DOHH2 (cell line): ENCODE measurements around the gene DNAJB12.

Experiments used
- H3F3A ChIP-seq: fragments of 200-600 bp; sonication (generic), shearing (Covaris generic); 2 replicates; pipeline ENCODE4 v1.6.0; 2016; ENCODE audit warnings: antibody characterized with exemption, mild to moderate bottlenecking; ENCODE audit not compliant: control insufficient read depth, insufficient read depth
- H3K27ac ChIP-seq: fragments of 200-600 bp; sonication (generic); 2 replicates; pipeline ENCODE4 v1.5.1; 2014; ENCODE audit warnings: low read depth, mild to moderate bottlenecking, low read length, moderate library complexity
- H3K27me3 ChIP-seq: fragments of 200-600 bp; sonication (generic); 2 replicates; pipeline ENCODE4 v1.6.1; 2014; ENCODE audit warnings: mild to moderate bottlenecking, low read length, mixed read lengths; ENCODE audit not compliant: control insufficient read depth
- H3K36me3 ChIP-seq: fragments of 200-600 bp; sonication (generic); 2 replicates; pipeline ENCODE4 v1.6.1; 2014; ENCODE audit warnings: mild to moderate bottlenecking, low read length, moderate library complexity, mixed read lengths; ENCODE audit not compliant: control insufficient read depth
- H3K4me1 ChIP-seq: fragments of 200-600 bp; sonication (generic); 2 replicates; pipeline ENCODE4 v1.6.1; 2014; ENCODE audit warnings: mild to moderate bottlenecking, low read length, mixed read lengths; ENCODE audit not compliant: control insufficient read depth
- H3K4me2 ChIP-seq: fragments of 200-600 bp; sonication (generic); 2 replicates; pipeline ENCODE4 v1.6.0; 2014; ENCODE audit warnings: mild to moderate bottlenecking, low read length, moderate library complexity
- H3K4me3 ChIP-seq: fragments of 200-600 bp; sonication (generic); 2 replicates; pipeline ENCODE4 v1.5.1; 2014; ENCODE audit warnings: mild to moderate bottlenecking, low read length, mixed read lengths
- H3K79me2 ChIP-seq: fragments of 200-600 bp; sonication (generic); 2 replicates; pipeline ENCODE4 v1.6.1; 2014; ENCODE audit warnings: mild to moderate bottlenecking, low read length, mixed read lengths; ENCODE audit not compliant: control insufficient read depth
- H3K9me2 ChIP-seq: fragments of 200-600 bp; sonication (generic); replicated peaks from 2 replicates; pipeline ENCODE4 v1.6.1; 2014; ENCODE audit warnings: mild to moderate bottlenecking, low read length, mixed read lengths; ENCODE audit not compliant: control insufficient read depth
- H3K9me3 ChIP-seq: fragments of 200-600 bp; sonication (generic); 2 replicates; pipeline ENCODE4 v1.6.1; 2014; ENCODE audit warnings: antibody characterized with exemption, low read length, mixed read lengths; ENCODE audit not compliant: control insufficient read depth, insufficient read depth
- H4K20me1 ChIP-seq: fragments of 200-600 bp; sonication (generic); 2 replicates; pipeline ENCODE4 v1.6.0; 2014; ENCODE audit warnings: low read depth, mild to moderate bottlenecking, antibody characterized with exemption, low read length, moderate library complexity; ENCODE audit not compliant: control insufficient read depth, insufficient read depth
- CTCF ChIP-seq: fragments of 200-600 bp; sonication (generic); IDR thresholded peaks from one replicate; pipeline ENCODE4 v1.5.1; 2014; ENCODE audit warnings: antibody characterized with exemption, mild to moderate bottlenecking, low read depth, low read length; ENCODE audit not compliant: poor library complexity, severe bottlenecking
- EZH2phosphoT487 ChIP-seq: fragments of 200-600 bp; sonication (generic); IDR thresholded peaks from 2 replicates; pipeline ENCODE4 v1.6.1; 2017; ENCODE audit warnings: borderline replicate concordance, mild to moderate bottlenecking, antibody characterized with exemption, low read length, moderate library complexity, mixed read lengths

DNAJB12 gene

GRCh38 chr10:72283131-72283530 lies 71.6 kb downstream of the DNAJB12 start:
- Histone ChIP-seq H3K4me3 (no peak overlapping the region), H3K79me2 (no peaks in the 10 kb centered on the region), H3K4me2 (no peak overlapping the region), H3K36me3 (no peaks in the 10 kb centered on the region), H3K4me1 (peaks cover 27% of the 10 kb centered on the region), H3K9me2 (no peaks in the 10 kb centered on the region), H3K27me3 (no peaks in the 10 kb centered on the region), H4K20me1 (no peaks in the 10 kb centered on the region), H3K27ac (no peak overlapping the region), H3K9me3 (no peaks in the 10 kb centered on the region), H3F3A (peaks cover 15% of the 10 kb centered on the region)
- TF ChIP-seq EZH2phosphoT487, result no peak
- no peak for TF ChIP-seq CTCF
